Occipital lobe (tissue), 2 donors: ENCODE data around the gene SYNE2. TPM values are rescaled to one million over a fixed set of nuclear protein-coding genes. Genes with fewer than 3 reads are reported as not detected.
"Not testable (repeated sequence)": the region's sequence is repeated elsewhere in the genome, so short reads cannot be mapped to it uniquely, and the experiment has no call there.

Experiments
- DNase-seq: peaks from one replicate; lab custom pipeline; 2025; lab: John Stamatoyannopoulos, UW
- total RNA-seq: library from RNA; depleted of rRNA; stranded (reverse); fragments of >200 nt; gene quantifications from one replicate; pipeline ENCODE4 v1.2.3, GENCODE V29; 2014

The SYNE2 gene
- total RNA-seq, 1 donor from 2014 or later = 94.8 TPM

- DNase-seq = no peak
These were observed 222.3 kb downstream of the SYNE2 start for GRCh38 chr14:64074961-64075612.

- DNase-seq = no peak
These were observed 222.8 kb downstream of the SYNE2 start for GRCh38 chr14:64075613-64076005.

GRCh38 chr14:64080452-64080851 is 227.6 kb downstream of the SYNE2 start:
- DNase-seq = no peak

- DNase-seq = no peak
These were observed 228.5 kb downstream of the SYNE2 start for GRCh38 chr14:64081174-64081746.

- no peak for DNase-seq
These were observed 230.0 kb downstream of the SYNE2 start for GRCh38 chr14:64082837-64083236.

GRCh38 chr14:64088647-64088964 is 235.8 kb downstream of the SYNE2 start:
- DNase-seq = no peak

- no peak for DNase-seq
These were observed 237.1 kb downstream of the SYNE2 start for GRCh38 chr14:64089920-64090319.

GRCh38 chr14:64091217-64091616 is 238.4 kb downstream of the SYNE2 start:
- no peak for DNase-seq

- no peak for DNase-seq
These were observed 239.5 kb downstream of the SYNE2 start for GRCh38 chr14:64092338-64092737.

GRCh38 chr14:64092940-64093339 is 240.1 kb downstream of the SYNE2 start:
- no peak for DNase-seq

- DNase-seq = no peak
These were observed 242.8 kb downstream of the SYNE2 start for GRCh38 chr14:64095620-64096019.

- DNase-seq = no peak
These were observed 245.3 kb downstream of the SYNE2 start for GRCh38 chr14:64098120-64098519.

- DNase-seq = no peak
These were observed 254.6 kb downstream of the SYNE2 start for GRCh38 chr14:64107438-64107837.

- DNase-seq = no peak
These were observed 257.2 kb downstream of the SYNE2 start for GRCh38 chr14:64109819-64110554.

GRCh38 chr14:64110802-64111201 is 258.0 kb downstream of the SYNE2 start:
- no peak for DNase-seq

GRCh38 chr14:64112867-64113678 is 260.3 kb downstream of the SYNE2 start:
- DNase-seq = no peak

- DNase-seq = no peak
These were observed 261.4 kb downstream of the SYNE2 start for GRCh38 chr14:64114166-64114565.

GRCh38 chr14:64114796-64115195 is 262.0 kb downstream of the SYNE2 start:
- no peak for DNase-seq

- no peak for DNase-seq
These were observed 262.6 kb downstream of the SYNE2 start for GRCh38 chr14:64115401-64115800.

GRCh38 chr14:64117671-64118402 is 265.0 kb downstream of the SYNE2 start:
- DNase-seq = no peak

GRCh38 chr14:64118403-64118742 is 265.6 kb downstream of the SYNE2 start:
- not testable (repeated sequence) for DNase-seq

- DNase-seq = no peak
These were observed 266.1 kb downstream of the SYNE2 start for GRCh38 chr14:64118892-64119291.
